ENCODE results near the gene ELF1.
"Not testable (repeated sequence)": the region's sequence is repeated elsewhere in the genome, so short reads cannot be mapped to it uniquely, and the experiment has no call there.

The ELF1 gene

DNA sequence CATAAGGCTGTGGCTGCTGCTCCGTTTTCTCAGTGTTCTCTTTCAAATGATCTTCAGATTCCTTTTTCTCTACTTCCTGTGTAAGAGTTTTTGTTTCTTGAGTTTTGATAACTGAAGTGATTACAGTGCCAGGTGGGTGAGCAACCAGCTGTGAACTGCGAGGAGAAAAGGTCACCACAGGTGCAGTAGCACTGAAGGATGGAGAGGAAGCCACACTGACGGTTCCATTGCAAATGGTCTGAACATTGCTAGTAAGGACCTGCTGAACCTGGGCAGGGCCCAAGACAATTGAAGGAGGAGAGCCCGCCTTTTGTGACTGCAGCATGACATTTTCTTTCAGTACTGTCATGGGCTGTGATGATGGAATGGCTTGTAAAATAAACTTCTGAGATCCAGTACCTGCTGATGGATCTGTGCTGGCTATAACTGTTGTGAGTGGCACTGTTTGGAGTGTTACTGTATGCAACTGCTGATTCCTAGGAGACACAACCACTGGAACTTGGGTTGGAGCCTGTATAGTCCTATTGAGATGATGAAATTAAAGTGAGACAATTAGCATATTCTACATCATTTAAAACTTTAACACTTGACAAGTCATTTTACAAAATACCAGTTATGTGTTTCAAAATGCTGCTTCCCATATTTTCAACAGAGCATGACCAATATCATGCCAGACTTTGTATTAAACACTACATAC lies 85.5 kb downstream of the ELF1 start:
- DNase-seq (ENCODE audit: low spot score), result no peak

GRCh38 chr13:40932252-40932651 lies 86.9 kb downstream of the ELF1 start:
- no peak for DNase-seq (ENCODE audit: low spot score)

GRCh38 chr13:40931719-40932118 lies 87.4 kb downstream of the ELF1 start:
- DNase-seq (ENCODE audit: low spot score), result no peak

GRCh38 chr13:40929883-40930282 lies 89.2 kb downstream of the ELF1 start:
- not testable (repeated sequence) for DNase-seq (ENCODE audit: low spot score)

GRCh38 chr13:40928980-40929379 lies 90.1 kb downstream of the ELF1 start:
- no peak for DNase-seq (ENCODE audit: low spot score)

GRCh38 chr13:40927929-40928328 lies 91.2 kb downstream of the ELF1 start:
- DNase-seq (ENCODE audit: low spot score), result no peak

DNA sequence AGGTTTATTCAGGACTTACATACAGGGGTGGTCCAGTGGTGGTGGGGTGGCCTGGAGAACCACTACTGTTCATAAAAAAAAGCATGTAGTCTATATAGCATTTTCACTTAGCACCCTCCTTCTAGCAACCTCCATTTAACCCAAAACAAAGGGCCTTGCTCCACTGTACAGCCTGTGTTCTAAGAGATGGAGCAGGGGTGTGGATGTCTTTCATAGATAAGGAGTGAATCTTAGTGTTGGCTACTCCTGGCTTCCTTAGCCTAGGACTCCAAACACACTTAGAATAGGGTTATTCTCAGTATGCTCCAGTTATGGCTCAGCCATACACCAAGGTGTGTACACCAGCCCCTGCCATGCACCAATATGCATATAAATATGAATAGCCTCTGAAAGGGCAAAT lies 95.2 kb downstream of the ELF1 start:
- DNase-seq (ENCODE audit: low spot score), result no peak

DNA sequence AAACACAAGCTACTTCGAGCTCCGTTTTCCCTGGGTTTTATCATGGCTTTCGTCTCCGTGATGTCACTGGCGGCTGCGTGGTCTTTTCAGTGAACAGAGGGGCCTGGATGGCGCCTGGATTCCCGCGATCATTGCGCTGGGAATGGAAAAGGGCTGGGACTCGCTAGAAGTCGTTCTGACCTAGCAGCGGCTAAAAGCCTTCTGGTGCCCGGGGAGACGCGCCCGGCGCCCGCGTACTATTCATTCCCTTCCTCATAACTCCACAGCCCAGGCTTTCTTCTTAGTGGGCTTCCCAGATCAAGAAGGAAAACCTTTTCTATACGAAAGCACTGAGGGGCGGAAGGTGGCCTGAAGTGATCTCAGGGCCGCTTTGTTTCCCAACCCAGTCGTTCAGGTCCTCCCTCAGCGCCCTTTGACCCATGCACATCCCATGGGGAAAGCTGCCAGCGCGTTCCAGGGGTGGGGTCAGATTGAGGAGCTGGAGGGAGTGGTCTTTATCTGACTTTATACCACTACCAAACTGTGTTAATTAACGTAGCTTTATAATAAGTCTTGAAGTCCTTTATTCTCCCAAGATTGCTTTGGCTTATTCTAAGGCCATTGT lies 96.6 kb downstream of the ELF1 start:
- DNase-seq (ENCODE audit: low spot score), result no peak

DNA sequence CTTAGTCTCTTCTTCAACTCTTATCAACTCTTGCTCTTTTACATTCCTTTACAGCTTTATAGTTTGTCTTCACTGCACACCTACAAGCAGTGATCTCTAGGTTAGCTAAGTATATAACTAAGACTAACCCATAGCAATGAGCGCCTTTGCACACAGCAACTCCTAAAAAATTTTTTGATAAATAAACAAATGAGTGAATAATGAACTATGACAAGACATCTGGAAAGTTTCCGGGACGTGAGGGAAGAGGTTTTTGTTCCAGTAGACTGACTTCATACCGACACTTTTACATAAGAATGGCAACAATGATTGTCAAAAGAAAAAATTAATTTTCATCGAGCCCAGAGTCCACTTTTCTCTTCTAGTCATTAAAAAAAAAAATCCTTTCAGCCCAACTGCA lies 98.3 kb downstream of the ELF1 start:
- DNase-seq (ENCODE audit: low spot score), result no peak

- not testable (repeated sequence) for DNase-seq (ENCODE audit: low spot score)
Measured at GRCh38 chr13:40919901-40920300, 99.2 kb downstream of the ELF1 start.

DNA sequence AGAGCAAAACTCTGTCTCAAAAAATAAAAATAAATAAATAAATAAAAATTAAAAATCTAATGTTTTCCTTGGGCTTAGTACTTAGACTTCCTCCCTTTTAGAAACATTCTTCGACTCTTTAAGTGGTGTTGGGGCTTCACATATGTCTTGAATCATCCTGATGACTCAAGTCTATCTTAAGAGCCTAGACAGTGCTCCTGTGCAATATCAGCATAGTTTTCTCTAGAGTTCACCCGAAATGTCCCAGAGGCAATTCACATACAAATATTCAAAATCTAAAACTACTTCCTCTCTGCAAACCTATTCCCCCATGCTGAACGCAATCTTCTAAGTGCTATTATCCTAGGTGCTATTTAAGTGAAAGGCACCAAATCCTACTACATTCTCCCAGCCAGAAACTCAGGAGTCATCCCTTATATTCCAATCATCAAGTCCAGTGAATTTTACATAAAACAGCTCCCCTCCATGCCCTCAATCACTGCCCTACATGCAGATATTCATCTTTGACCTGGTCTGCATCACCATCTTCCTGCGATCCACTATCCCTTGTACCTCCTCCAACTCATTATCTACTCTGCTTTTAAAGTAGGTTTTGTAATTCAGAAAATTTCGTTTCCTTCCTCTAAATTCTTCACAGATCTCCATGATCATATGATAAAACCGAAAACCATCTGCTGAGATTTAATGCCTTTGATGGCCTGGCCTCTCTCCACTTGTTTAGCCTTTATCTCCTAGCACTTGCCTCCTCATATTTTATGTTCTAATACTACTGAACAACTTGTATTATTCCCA lies 102.7 kb downstream of the ELF1 start:
- no peak for DNase-seq (ENCODE audit: low spot score)

DNA sequence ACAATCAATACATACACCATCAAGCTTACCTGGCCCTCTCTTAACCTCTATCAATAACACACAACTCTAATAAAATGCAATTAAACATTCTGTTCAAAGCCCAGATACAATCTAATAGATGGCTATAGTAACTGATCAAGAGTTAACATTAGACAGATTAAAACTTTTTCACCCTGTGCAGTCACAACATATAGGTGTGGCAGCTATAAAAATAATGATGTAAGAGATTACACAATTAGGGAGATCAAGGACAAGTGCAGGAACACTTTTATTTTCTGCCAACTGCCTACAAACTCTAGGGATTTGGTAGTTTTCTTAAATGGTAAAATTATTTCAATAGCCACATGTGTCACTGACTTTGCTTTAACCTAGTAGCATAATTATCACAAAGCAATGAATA lies 104.3 kb downstream of the ELF1 start:
- DNase-seq (ENCODE audit: low spot score), result not testable (repeated sequence)

DNA sequence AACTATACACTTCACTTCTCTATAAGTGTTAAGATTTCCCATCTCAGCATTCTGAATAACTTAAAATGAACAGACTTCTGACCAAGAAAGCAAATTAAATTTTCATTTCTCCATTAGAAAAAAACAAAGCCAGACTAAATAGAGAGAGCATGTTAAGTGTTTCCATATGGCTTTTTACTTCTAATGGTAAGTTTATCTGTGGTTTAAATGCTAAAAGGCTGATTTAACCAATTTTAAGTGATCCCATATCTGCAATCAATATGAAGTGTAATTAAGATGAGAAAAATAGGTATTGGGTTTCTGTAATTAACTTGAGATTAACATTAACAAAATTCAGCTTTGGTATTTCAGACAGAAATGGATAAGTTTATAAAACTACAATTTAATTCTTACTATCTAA lies 107.8 kb downstream of the ELF1 start:
- DNase-seq (ENCODE audit: low spot score), result no peak

- no peak for DNase-seq (ENCODE audit: low spot score)
Measured at GRCh38 chr13:40910324-40911050, 108.6 kb downstream of the ELF1 start.

GRCh38 chr13:40909541-40910200 lies 109.4 kb downstream of the ELF1 start:
- not testable (repeated sequence) for DNase-seq (ENCODE audit: low spot score)

DNA sequence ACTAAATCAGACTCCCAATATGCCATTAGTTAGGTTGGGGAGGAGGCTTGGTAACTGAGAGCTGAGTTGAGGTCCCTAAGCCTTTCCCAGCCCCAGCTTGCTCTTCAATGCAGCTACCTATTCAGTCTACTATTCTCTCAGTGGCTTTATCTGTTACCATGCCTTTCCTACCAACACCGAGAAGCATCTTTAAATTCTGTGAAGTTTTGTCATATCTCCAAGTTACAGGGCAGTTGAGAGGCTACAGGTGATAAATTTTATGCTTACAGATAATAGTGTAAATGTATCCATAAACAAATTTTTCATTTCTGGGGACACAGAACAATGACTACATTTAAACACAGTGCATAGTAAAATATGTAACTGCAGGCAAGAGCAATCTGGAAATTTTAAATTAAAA lies 110.6 kb downstream of the ELF1 start:
- DNase-seq (ENCODE audit: low spot score), result no peak

- DNase-seq (ENCODE audit: low spot score), result not testable (repeated sequence)
Measured at GRCh38 chr13:40901032-40901431, 118.1 kb downstream of the ELF1 start.

GRCh38 chr13:40900568-40900967 lies 118.5 kb downstream of the ELF1 start:
- not testable (repeated sequence) for DNase-seq (ENCODE audit: low spot score)

DNA sequence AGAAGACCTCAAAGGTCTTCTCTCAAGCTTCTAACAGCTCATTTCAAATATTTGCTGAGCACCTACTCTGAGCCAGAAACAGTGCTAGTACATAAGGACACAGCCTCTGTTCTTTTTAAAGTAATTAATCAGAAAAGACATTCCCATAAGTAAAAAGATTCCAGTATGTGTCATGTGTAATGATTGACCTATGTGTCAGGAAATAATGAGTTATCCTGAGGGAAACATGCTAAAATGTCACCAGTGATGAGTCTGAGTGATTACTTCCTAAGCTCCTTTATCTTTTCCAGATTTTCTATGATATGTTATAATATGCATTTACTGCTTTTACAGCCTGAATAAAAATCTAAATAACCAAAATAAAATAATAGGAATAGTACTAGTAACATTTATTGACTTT lies 122.1 kb downstream of the ELF1 start:
- DNase-seq (ENCODE audit: low spot score), result no peak

- peak; percentile 59 for DNase-seq (ENCODE audit: low spot score)
Measured at GRCh38 chr13:40895227-40896184, 123.6 kb downstream of the ELF1 start.

- DNase-seq (ENCODE audit: low spot score), result not testable (repeated sequence)
Measured at GRCh38 chr13:40893573-40893972, 125.5 kb downstream of the ELF1 start.

Data from globus pallidus (tissue), 1 donor.